RWPE1 (cell line): Measurements from ENCODE around the gene ACTN1.
"Not testable (repeated sequence)": the region's sequence is repeated elsewhere in the genome, so short reads cannot be mapped to it uniquely, and the experiment has no call there.

ENCODE experiments used
- CTCF ChIA-PET: fragments of 350-600 bp; sonication (Branson Sonifier 250); formaldehyde crosslinking; extraction: SDS; loops from one replicate; lab custom pipeline; 2021; lab: Yijun Ruan, JAX
- POLR2A ChIA-PET: fragments of 400-600 bp; formaldehyde crosslinking; extraction: SDS; loops from one replicate; lab custom pipeline; 2020; ENCODE audit warnings: antibody characterized with exemption; ENCODE audit not compliant: low non-redundant PET; lab: Yijun Ruan, JAX
- DNase-seq: peaks from one replicate; pipeline ENCODE4 v3.0.0; 2012; ENCODE audit warnings: low spot score
- H3K27ac ChIP-seq: fragments of 450-650 bp; 2 replicates; pipeline ENCODE4 v1.5.1; 2017
- CTCF ChIP-seq: fragments of 450-650 bp; conservative IDR thresholded peaks from 2 replicates; pipeline ENCODE4 v1.5.1; 2017; ENCODE audit warnings: low read depth, mild to moderate bottlenecking

Gene ACTN1

GRCh38 chr14:68979021-68979721 is at the start of gene ACTN1:
Gene ACTN1 (minus strand): TSS chr14:68979302. CDS start chr14:68979056, 246 bp downstream.
- no peak for TF ChIP-seq CTCF
- DNase-seq, result peak; percentile 97
- ChIA-PET POLR2A (interaction anchor here (0.5 to 0.8 kb wide), 2 partner anchors 31 to 38 kb away, joined by 3 to 4 read pairs; no protein-coding TSS in a partner anchor), CTCF (interaction anchor here (0.7 kb wide), 1 partner anchor 69 kb away, joined by 4 read pairs; no protein-coding TSS in a partner anchor)
- H3K27ac ChIP-seq, result peak within 1 kb of the TSS; percentile 99

GRCh38 chr14:69027242-69027913 is 48.3 kb upstream of the ACTN1 start:
- TF ChIP-seq CTCF, result no peak
- no peak overlapping the region for H3K27ac ChIP-seq
- ChIA-PET POLR2A (no interaction called here), CTCF (interaction anchor here (0.6 kb wide), 2 partner anchors 36 to 1443 kb away, joined by 3 to 5 read pairs; no protein-coding TSS in a partner anchor)
- DNase-seq, result no peak

- CTCF ChIA-PET, result no interaction called here
- TF ChIP-seq CTCF, result no peak
- H3K27ac ChIP-seq, result no peak overlapping the region
- no peak for DNase-seq
- POLR2A ChIA-PET, result no interaction called here
These were observed 43.9 kb upstream of the ACTN1 start for GRCh38 chr14:69023035-69023434.

- DNase-seq, POLR2A ChIA-PET, H3K27ac ChIP-seq, CTCF ChIA-PET: not testable (repeated sequence)
These were observed 43.0 kb upstream of the ACTN1 start for GRCh38 chr14:69022093-69022492.

GRCh38 chr14:69017706-69018105 is 38.6 kb upstream of the ACTN1 start:
- CTCF ChIA-PET, result no interaction called here
- no peak for TF ChIP-seq CTCF
- POLR2A ChIA-PET, result no interaction called here
- DNase-seq, result no peak
- no peak overlapping the region for H3K27ac ChIP-seq

- ChIA-PET CTCF (no interaction called here), POLR2A (no interaction called here)
- TF ChIP-seq CTCF, result no peak
- H3K27ac ChIP-seq, result no peak overlapping the region
- DNase-seq, result no peak
These were observed 35.7 kb upstream of the ACTN1 start for GRCh38 chr14:69014829-69015259.
